ENCODE results near the gene ETV6. TPM values are rescaled to one million over a fixed set of nuclear protein-coding genes. Genes with fewer than 3 reads are reported as not detected.

Gene ETV6
- total RNA-seq, 1 experiment from 2014 or later = 17.2 TPM

GRCh38 chr12:11886339-11886738 lies 236.9 kb downstream of the ETV6 start:
- POLR2A ChIA-PET = no interaction called here

GRCh38 chr12:11888029-11888428 lies 238.6 kb downstream of the ETV6 start:
- POLR2A ChIA-PET = no interaction called here
- H3K27ac ChIP-seq (ENCODE audit: low read length) = no peak overlapping the region
- intact Hi-C loops (cut with micrococcal nuclease; ENCODE audit: unreplicated experiment) (no loop called here), in situ Hi-C loops (cut with HindIII; ENCODE audit: low pct_unique_long_range_greater_than_20kb, low sequenced_read_pairs) (no loop called here)
- no peaks in the 10 kb centered on the region for H3K36me3 ChIP-seq (ENCODE audit: control insufficient read depth, insufficient read depth, low read length)
- CTCF ChIA-PET = no interaction called here
- H3K9me3 ChIP-seq (ENCODE audit: control insufficient read depth, insufficient read depth, low read depth, low read length) = no peaks in the 10 kb centered on the region
- ATAC-seq (no peak), DNase-seq (ENCODE audit: low read depth, low spot score) (no peak)
- BruUV-seq (replicated peaks) = no TSS peak
- TF ChIP-seq POLR2AphosphoS5 (IDR thresholded peaks at IDR 0.05; ENCODE audit: low read depth, low read length) (no peak), CTCF (IDR thresholded peaks at IDR 0.05) (no peak), TCF7L2 (IDR thresholded peaks at IDR 0.05; ENCODE audit: low read depth, low read length) (no peak), SIN3A (IDR thresholded peaks at IDR 0.05; ENCODE audit: borderline replicate concordance, insufficient read depth, low read depth, low read length) (no peak), REST (IDR thresholded peaks at IDR 0.05; ENCODE audit: insufficient read depth in 1 of 2, low read depth in 2 of 2, low read length in 1 of 2) (no peak)
- H3K27me3 ChIP-seq (ENCODE audit: control insufficient read depth, insufficient read depth, low read length) = no peaks in the 10 kb centered on the region
- H3K4me3 ChIP-seq (ENCODE audit: low read depth in 2 of 2, low read length in 2 of 2) = no peak overlapping the region
- no peaks in the 10 kb centered on the region; the same call in 1 of the 2 replicates for H3K4me1 ChIP-seq (ENCODE audit: control insufficient read depth, insufficient read depth, low read length)

More at GRCh38 chr12:11886339-11886738, 236.9 kb downstream of the ETV6 start:
- no peaks in the 10 kb centered on the region; the same call in 1 of the 2 replicates for H3K4me1 ChIP-seq (ENCODE audit: control insufficient read depth, insufficient read depth, low read length)
- H3K27ac ChIP-seq (ENCODE audit: low read length) = no peak overlapping the region
- CTCF ChIA-PET = no interaction called here
- H3K9me3 ChIP-seq (ENCODE audit: control insufficient read depth, insufficient read depth, low read depth, low read length) = no peaks in the 10 kb centered on the region
- intact Hi-C loops (cut with micrococcal nuclease; ENCODE audit: unreplicated experiment) = no loop called here
- H3K36me3 ChIP-seq (ENCODE audit: control insufficient read depth, insufficient read depth, low read length) = no peaks in the 10 kb centered on the region
- ATAC-seq = no peak
- in situ Hi-C loops (cut with HindIII; ENCODE audit: low pct_unique_long_range_greater_than_20kb, low sequenced_read_pairs) = no loop called here
- BruUV-seq (replicated peaks) = no TSS peak
- no peak for DNase-seq (ENCODE audit: low read depth, low spot score)
- TF ChIP-seq CTCF (IDR thresholded peaks at IDR 0.05) (no peak), REST (IDR thresholded peaks at IDR 0.05; ENCODE audit: insufficient read depth in 1 of 2, low read depth in 2 of 2, low read length in 1 of 2) (no peak), POLR2AphosphoS5 (IDR thresholded peaks at IDR 0.05; ENCODE audit: low read depth, low read length) (no peak)
- no peaks in the 10 kb centered on the region for H3K27me3 ChIP-seq (ENCODE audit: control insufficient read depth, insufficient read depth, low read length)
- no peak overlapping the region for H3K4me3 ChIP-seq (ENCODE audit: low read depth in 2 of 2, low read length in 2 of 2)

Measured in Panc1 (cell line).